ENCODE measurements around the gene ZNF844. TPM values are rescaled to one million over a fixed set of nuclear protein-coding genes. Genes with fewer than 3 reads are reported as not detected.
A peak's percentile ranks its signal among the peaks of the same experiment; 100 is the strongest.

The ZNF844 gene
- total and polyA plus RNA-seq, 2 of the 8 experiments (the other 6 are each of a cell fraction or from before 2014, with no cell fraction given): 3.1 to 9.8 TPM

- no peak overlapping the region for H2AFZ ChIP-seq (ENCODE audit: low read length)
- peak overlapping the region in 1 of 4 experiments; percentile 26; a peak in 1 of 8 replicates for H3K4me3 ChIP-seq (ENCODE audit: extremely low read depth in 1 of 4, insufficient read depth in 2 of 4, low read depth in 3 of 4, low read length in 4 of 4)
- peaks cover 53 to 67% of the 10 kb centered on the region in 2 experiments for H3K9me3 ChIP-seq (ENCODE audit: insufficient read depth in 2 of 2, low read depth in 1 of 2, low read length in 1 of 2)
- H3K27ac ChIP-seq (ENCODE audit: low read depth, low read length): no peak overlapping the region
- H2BK15ac ChIP-seq (ENCODE audit: low read length): no peak overlapping the region
- H4K20me1 ChIP-seq (replicated peaks in 1 of 2; ENCODE audit: control insufficient read depth in 1 of 2, insufficient read depth in 2 of 2, low read length in 2 of 2): no peaks in the 10 kb centered on the region
- DNase-seq (ENCODE audit: low read depth in 1 of 2, low spot score in 2 of 2) (no peak), FAIRE-seq (no peak)
- no peaks in the 10 kb centered on the region for H3K23me2 ChIP-seq (ENCODE audit: low read depth, low read length)
- no peak overlapping the region for H2BK5ac ChIP-seq (ENCODE audit: low read depth, low read length)
- no peak overlapping the region for H3K18ac ChIP-seq (ENCODE audit: extremely low read depth, low read length)
- no peak overlapping the region for H3K4me2 ChIP-seq (ENCODE audit: insufficient read depth in 1 of 2, low read depth in 2 of 2, low read length in 2 of 2)
- H3K23ac ChIP-seq (ENCODE audit: insufficient read length): no peak overlapping the region
- no peak overlapping the region for H2BK120ac ChIP-seq (replicated peaks; ENCODE audit: low read depth, low read length)
- H3K79me1 ChIP-seq (ENCODE audit: low read depth, low read length): no peaks in the 10 kb centered on the region
- H3K4ac ChIP-seq (replicated peaks; ENCODE audit: insufficient read length, low read depth, low read length): no peak overlapping the region
- no peaks in the 10 kb centered on the region for H3K27me3 ChIP-seq (replicated peaks in 1 of 4; ENCODE audit: control insufficient read depth in 3 of 4, extremely low read depth in 1 of 4, insufficient read depth in 3 of 4, low read length in 3 of 4)
- H4K8ac ChIP-seq (ENCODE audit: extremely low read depth, insufficient read depth, low read length): no peak overlapping the region
- TF ChIP-seq, protein P1, sequence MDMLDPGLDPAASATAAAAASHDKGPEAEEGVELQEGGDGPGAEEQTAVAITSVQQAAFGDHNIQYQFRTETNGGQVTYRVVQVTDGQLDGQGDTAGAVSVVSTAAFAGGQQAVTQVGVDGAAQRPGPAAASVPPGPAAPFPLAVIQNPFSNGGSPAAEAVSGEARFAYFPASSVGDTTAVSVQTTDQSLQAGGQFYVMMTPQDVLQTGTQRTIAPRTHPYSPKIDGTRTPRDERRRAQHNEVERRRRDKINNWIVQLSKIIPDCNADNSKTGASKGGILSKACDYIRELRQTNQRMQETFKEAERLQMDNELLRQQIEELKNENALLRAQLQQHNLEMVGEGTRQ (IDR thresholded peaks at IDR 0.05; ENCODE audit: low read length): no peak
- TF ChIP-seq FOSL1 (IDR thresholded peaks at IDR 0.05; ENCODE audit: insufficient read depth, low read depth, low read length) (no peak), SP2 (IDR thresholded peaks at IDR 0.05; ENCODE audit: low read length) (no peak), SP1 (IDR thresholded peaks at IDR 0.05; ENCODE audit: low read depth, low read length) (no peak), JUN (IDR thresholded peaks at IDR 0.05; ENCODE audit: low read depth, low read length) (no peak), TEAD4 (IDR thresholded peaks at IDR 0.05; ENCODE audit: low read depth, low read length) (no peak), TAF7 (optimal IDR thresholded peaks at IDR 0.05; ENCODE audit: borderline replicate concordance, low read depth, low read length) (no peak), ATF3 (IDR thresholded peaks at IDR 0.05; ENCODE audit: insufficient read depth, low read depth, low read length) (no peak), ZNF274 (IDR thresholded peaks at IDR 0.05; ENCODE audit: borderline replicate concordance, extremely low read depth, low read length) (no peak), MAFK (IDR thresholded peaks at IDR 0.05; ENCODE audit: low read depth, low read length) (no peak)
- H3K79me2 ChIP-seq (ENCODE audit: control insufficient read depth in 1 of 2, insufficient read depth in 2 of 2, low read length in 2 of 2): peaks cover 0 to 8% of the 10 kb centered on the region in 2 experiments; a peak in 2 of 4 replicates
- no peak overlapping the region for H4K91ac ChIP-seq (replicated peaks; ENCODE audit: insufficient read length, low read length)
- no peak overlapping the region for H2BK20ac ChIP-seq (ENCODE audit: low read length)
- CTCF ChIA-PET (ENCODE audit: partially characterized antibody): interaction anchor here (0.6 kb wide), 1 partner anchor 86 kb away, joined by 3 read pairs; no protein-coding TSS in a partner anchor
- H4K5ac ChIP-seq (ENCODE audit: insufficient read length, low read depth, low read length): no peak overlapping the region
- H3K56ac ChIP-seq (replicated peaks; ENCODE audit: insufficient read length, low read depth, low read length): no peak overlapping the region
- POLR2A ChIA-PET (ENCODE audit: partially characterized antibody): interaction anchor here (1.2 to 1.7 kb wide), 2 partner anchors 9 to 11 kb away, joined by 5 to 6 read pairs; no protein-coding TSS in a partner anchor
- H3K14ac ChIP-seq (ENCODE audit: insufficient read length): no peak overlapping the region
- WGBS, 2 experiments (ENCODE audit: extremely low coverage in 1 of 2, insufficient coverage in 1 of 2, insufficient read length in 1 of 2, insufficient replicate concordance in 2 of 2, low coverage in 1 of 2, low lambda C conversion rate in 2 of 2, missing lambda C conversion rate in 1 of 2): 94% methylated on average over 5 of the region's 5 CpGs; no CpG with 5 or more reads in 1 of the 2 experiments
- H3K9ac ChIP-seq (replicated peaks in 1 of 4; ENCODE audit: extremely low read depth in 1 of 4, low read depth in 3 of 4, low read length in 3 of 4): no peak overlapping the region
- peaks cover 19 to 78% (median 46%) of the 10 kb centered on the region in 4 experiments for H3K36me3 ChIP-seq (ENCODE audit: control insufficient read depth in 2 of 4, insufficient read depth in 4 of 4, low read length in 3 of 4)
- no peaks in the 10 kb centered on the region for H3K4me1 ChIP-seq (replicated peaks in 1 of 4; ENCODE audit: control insufficient read depth in 3 of 4, insufficient read depth in 4 of 4, low read length in 3 of 4)
- H2BK12ac ChIP-seq (ENCODE audit: low read depth, low read length): no peak overlapping the region
- no peak overlapping the region for H2AK5ac ChIP-seq (ENCODE audit: low read depth, low read length)
Measured at GRCh38 chr19:12113121-12113520, 48.6 kb downstream of the ZNF844 start.

Measured in H1 (cell line).